ENCODE results near the gene CRB1.

Gene CRB1

DNA sequence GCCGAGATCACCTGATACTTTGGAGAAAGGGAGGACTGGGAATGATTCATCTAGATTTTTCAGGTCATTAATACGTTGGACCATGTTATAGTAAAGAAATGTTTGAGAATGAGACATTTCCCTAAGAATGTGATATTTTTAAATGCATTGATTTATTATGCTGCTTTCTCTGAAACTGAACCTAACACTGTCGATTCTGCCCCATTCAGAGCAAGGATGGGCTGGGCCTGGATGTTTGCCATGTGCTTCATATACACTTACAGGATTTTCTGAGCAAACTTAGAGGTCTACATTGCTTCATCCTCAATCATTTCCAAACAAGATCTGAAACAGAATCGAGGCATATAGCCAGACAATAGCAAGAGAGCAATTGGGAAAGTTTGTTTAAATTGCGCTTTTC is 183.3 kb downstream of the CRB1 start:
- Histone ChIP-seq H3K36me3 (ENCODE audit: control insufficient read depth, low read length) (no peaks in the 10 kb centered on the region), H3K4me1 (ENCODE audit: control insufficient read depth, low read length) (no peaks in the 10 kb centered on the region), H3K4me2 (ENCODE audit: low read length) (no peak overlapping the region), H3K27ac (ENCODE audit: low read depth, low read length) (no peak overlapping the region), H3K79me2 (ENCODE audit: control insufficient read depth, low read length) (no peaks in the 10 kb centered on the region), H3K4me3 (ENCODE audit: low read length) (no peak overlapping the region), H3K9me3 (ENCODE audit: control insufficient read depth, insufficient read depth, low read length) (no peaks in the 10 kb centered on the region), H3K27me3 (ENCODE audit: control insufficient read depth, low read length) (no peaks in the 10 kb centered on the region), H3F3A (ENCODE audit: control insufficient read depth, insufficient read depth) (no peaks in the 10 kb centered on the region), H3K9me2 (replicated peaks; ENCODE audit: control insufficient read depth, low read length) (no peaks in the 10 kb centered on the region), H4K20me1 (ENCODE audit: control insufficient read depth, insufficient read depth, low read depth, low read length) (no peaks in the 10 kb centered on the region)
- no peak for TF ChIP-seq EZH2phosphoT487 (IDR thresholded peaks at IDR 0.05; ENCODE audit: borderline replicate concordance, low read length)
- TF ChIP-seq, protein P1, sequence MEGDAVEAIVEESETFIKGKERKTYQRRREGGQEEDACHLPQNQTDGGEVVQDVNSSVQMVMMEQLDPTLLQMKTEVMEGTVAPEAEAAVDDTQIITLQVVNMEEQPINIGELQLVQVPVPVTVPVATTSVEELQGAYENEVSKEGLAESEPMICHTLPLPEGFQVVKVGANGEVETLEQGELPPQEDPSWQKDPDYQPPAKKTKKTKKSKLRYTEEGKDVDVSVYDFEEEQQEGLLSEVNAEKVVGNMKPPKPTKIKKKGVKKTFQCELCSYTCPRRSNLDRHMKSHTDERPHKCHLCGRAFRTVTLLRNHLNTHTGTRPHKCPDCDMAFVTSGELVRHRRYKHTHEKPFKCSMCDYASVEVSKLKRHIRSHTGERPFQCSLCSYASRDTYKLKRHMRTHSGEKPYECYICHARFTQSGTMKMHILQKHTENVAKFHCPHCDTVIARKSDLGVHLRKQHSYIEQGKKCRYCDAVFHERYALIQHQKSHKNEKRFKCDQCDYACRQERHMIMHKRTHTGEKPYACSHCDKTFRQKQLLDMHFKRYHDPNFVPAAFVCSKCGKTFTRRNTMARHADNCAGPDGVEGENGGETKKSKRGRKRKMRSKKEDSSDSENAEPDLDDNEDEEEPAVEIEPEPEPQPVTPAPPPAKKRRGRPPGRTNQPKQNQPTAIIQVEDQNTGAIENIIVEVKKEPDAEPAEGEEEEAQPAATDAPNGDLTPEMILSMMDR (IDR thresholded peaks at IDR 0.05; ENCODE audit: low read depth, low read length, poor library complexity, severe bottlenecking) = no peak

DNA sequence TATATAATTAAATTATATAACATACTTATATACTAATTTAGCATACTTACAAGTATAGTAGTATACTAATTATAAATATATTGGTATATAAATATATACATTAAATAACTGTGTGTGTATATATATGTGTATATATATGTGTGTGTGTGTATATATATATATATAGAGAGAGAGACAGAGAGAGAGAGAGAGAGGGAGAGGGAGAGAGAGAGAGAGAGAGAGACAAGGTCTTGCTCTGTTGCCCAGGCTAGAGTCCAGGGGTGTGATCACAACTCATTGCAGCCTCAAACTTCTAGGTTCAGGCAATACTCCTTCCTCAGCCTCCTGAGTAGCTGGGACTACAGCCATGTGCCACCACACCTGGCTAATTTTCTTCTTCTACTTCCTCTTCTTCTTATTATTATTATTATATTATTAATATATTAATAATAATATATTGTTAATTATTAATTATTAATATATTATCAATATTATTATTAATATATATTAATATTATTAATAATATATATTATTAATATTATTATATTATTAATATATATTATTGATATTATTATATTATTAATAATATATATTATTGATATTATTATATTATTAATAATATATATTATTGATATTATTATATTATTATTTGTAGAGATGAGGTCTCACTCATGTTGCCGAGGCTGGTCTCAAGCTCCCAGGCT is 185.5 kb downstream of the CRB1 start:
- Histone ChIP-seq H3K4me2 (ENCODE audit: low read length) (no peak overlapping the region), H3K4me3 (ENCODE audit: low read length) (no peak overlapping the region), H3K9me2 (replicated peaks; ENCODE audit: control insufficient read depth, low read length) (no peaks in the 10 kb centered on the region), H3K27me3 (ENCODE audit: control insufficient read depth, low read length) (no peaks in the 10 kb centered on the region), H3K9me3 (ENCODE audit: control insufficient read depth, insufficient read depth, low read length) (no peaks in the 10 kb centered on the region), H3K27ac (ENCODE audit: low read depth, low read length) (no peak overlapping the region), H3K36me3 (ENCODE audit: control insufficient read depth, low read length) (no peaks in the 10 kb centered on the region), H3K4me1 (ENCODE audit: control insufficient read depth, low read length) (no peaks in the 10 kb centered on the region), H3F3A (ENCODE audit: control insufficient read depth, insufficient read depth) (no peaks in the 10 kb centered on the region), H4K20me1 (ENCODE audit: control insufficient read depth, insufficient read depth, low read depth, low read length) (no peaks in the 10 kb centered on the region), H3K79me2 (ENCODE audit: control insufficient read depth, low read length) (no peaks in the 10 kb centered on the region)
- TF ChIP-seq EZH2phosphoT487 (IDR thresholded peaks at IDR 0.05; ENCODE audit: borderline replicate concordance, low read length) = no peak
- TF ChIP-seq, protein P1 (IDR thresholded peaks at IDR 0.05; ENCODE audit: low read depth, low read length, poor library complexity, severe bottlenecking) = no peak

DNA sequence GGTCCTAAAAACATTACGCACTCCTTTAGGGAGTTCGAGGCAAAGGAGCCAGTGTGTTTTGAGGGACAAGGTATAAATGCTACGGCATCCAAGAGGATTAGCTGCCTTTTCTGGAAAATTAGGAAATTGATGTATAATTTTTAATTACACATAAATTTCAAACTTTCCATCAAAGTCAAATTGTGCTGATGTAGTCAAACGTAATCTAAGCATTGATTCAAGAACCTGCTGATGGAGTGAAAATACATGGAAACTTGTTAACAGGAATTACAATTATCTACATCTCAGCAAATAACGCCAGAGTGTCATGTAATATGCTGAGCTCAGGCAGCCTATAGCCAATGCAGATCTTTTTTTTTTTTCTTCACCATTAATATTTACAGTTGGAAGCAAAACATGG is 194.5 kb downstream of the CRB1 start:
- TF ChIP-seq EZH2phosphoT487 (IDR thresholded peaks at IDR 0.05; ENCODE audit: borderline replicate concordance, low read length) = no peak
- TF ChIP-seq, protein P1 (IDR thresholded peaks at IDR 0.05; ENCODE audit: low read depth, low read length, poor library complexity, severe bottlenecking) = no peak
- H3K27me3 ChIP-seq (ENCODE audit: control insufficient read depth, low read length) = no peaks in the 10 kb centered on the region
- no peak overlapping the region for H3K4me3 ChIP-seq (ENCODE audit: low read length)
- no peak overlapping the region for H3K27ac ChIP-seq (ENCODE audit: low read depth, low read length)
- no peaks in the 10 kb centered on the region for H3K36me3 ChIP-seq (ENCODE audit: control insufficient read depth, low read length)
- H3K4me1 ChIP-seq (ENCODE audit: control insufficient read depth, low read length) = no peaks in the 10 kb centered on the region
- no peaks in the 10 kb centered on the region for H3K9me2 ChIP-seq (replicated peaks; ENCODE audit: control insufficient read depth, low read length)
- no peak overlapping the region for H3K4me2 ChIP-seq (ENCODE audit: low read length)
- no peaks in the 10 kb centered on the region for H4K20me1 ChIP-seq (ENCODE audit: control insufficient read depth, insufficient read depth, low read depth, low read length)
- no peaks in the 10 kb centered on the region for H3F3A ChIP-seq (ENCODE audit: control insufficient read depth, insufficient read depth)
- no peaks in the 10 kb centered on the region for H3K79me2 ChIP-seq (ENCODE audit: control insufficient read depth, low read length)
- no peaks in the 10 kb centered on the region for H3K9me3 ChIP-seq (ENCODE audit: control insufficient read depth, insufficient read depth, low read length)

Measured in DOHH2 (cell line).